Left lobe of liver (tissue), 2 donors: ENCODE measurements around the gene GTF2E1. TPM values are rescaled to one million over a fixed set of nuclear protein-coding genes. Genes with fewer than 3 reads are reported as not detected.
"Not testable (repeated sequence)": the region's sequence is repeated elsewhere in the genome, so short reads cannot be mapped to it uniquely, and the experiment has no call there.

ENCODE experiments used
- ATAC-seq: fragments of 200-7000 bp; cut with Tn5 transposase; one replicate; pipeline ENCODE4 v1.9.1; 2020; ENCODE audit warnings: mild to moderate bottlenecking, moderate library complexity
- DNase-seq: peaks from one replicate; pipeline ENCODE4 v3.0.0-alpha.2; 2020; ENCODE audit warnings: low spot score
- total RNA-seq: library from RNA; stranded (reverse); gene quantifications from one replicate; pipeline ENCODE4 v1.2.1, GENCODE V29; 2021
- donor health status: DM: no; HTN: no; CAD: no; lungs with moderate emphysema.
- donor health status: DM: no; HTN: yes; CAD: no.

GTF2E1 gene
- total RNA-seq, 1 donor from 2014 or later: 7.1 TPM

GRCh38 chr3:120752865-120753264, 10.3 kb downstream of the GTF2E1 start:
- DNase-seq (no peak), ATAC-seq (no peak)

GRCh38 chr3:120753810-120754209, 11.3 kb downstream of the GTF2E1 start:
- ATAC-seq (no peak), DNase-seq (no peak)

GRCh38 chr3:120756061-120756460, 13.5 kb downstream of the GTF2E1 start:
- no peak for ATAC-seq
- no peak for DNase-seq

GRCh38 chr3:120758551-120758950, 16.0 kb downstream of the GTF2E1 start:
- DNase-seq, ATAC-seq: not testable (repeated sequence)

GRCh38 chr3:120762615-120763014, 20.1 kb downstream of the GTF2E1 start:
- no peak for ATAC-seq
- DNase-seq: no peak

- DNase-seq (no peak), ATAC-seq (no peak)
These were observed 21.1 kb downstream of the GTF2E1 start for GRCh38 chr3:120763601-120764000.

GRCh38 chr3:120764206-120764605, 21.7 kb downstream of the GTF2E1 start:
- ATAC-seq (no peak), DNase-seq (no peak)

GRCh38 chr3:120765830-120766493, 23.4 kb downstream of the GTF2E1 start:
- ATAC-seq (peak; percentile 91), DNase-seq (no peak)

GRCh38 chr3:120766576-120766975, 24.0 kb downstream of the GTF2E1 start:
- ATAC-seq (no peak), DNase-seq (no peak)

- ATAC-seq (no peak), DNase-seq (no peak)
These were observed 24.6 kb downstream of the GTF2E1 start for GRCh38 chr3:120767106-120767505.

GRCh38 chr3:120769436-120769835, 26.9 kb downstream of the GTF2E1 start:
- no peak for ATAC-seq
- DNase-seq: no peak

GRCh38 chr3:120770891-120771290, 28.3 kb downstream of the GTF2E1 start:
- no peak for DNase-seq
- no peak for ATAC-seq

- ATAC-seq (no peak), DNase-seq (no peak)
These were observed 29.5 kb downstream of the GTF2E1 start for GRCh38 chr3:120772081-120772480.

GRCh38 chr3:120773932-120774331, 31.4 kb downstream of the GTF2E1 start:
- ATAC-seq: no peak
- DNase-seq: no peak

GRCh38 chr3:120775411-120775810, 32.9 kb downstream of the GTF2E1 start:
- ATAC-seq (no peak), DNase-seq (no peak)

- ATAC-seq: no peak
- no peak for DNase-seq
These were observed 36.2 kb downstream of the GTF2E1 start for GRCh38 chr3:120778776-120779175.

GRCh38 chr3:120780977-120781376, 38.4 kb downstream of the GTF2E1 start:
- ATAC-seq: no peak
- DNase-seq: no peak

- ATAC-seq, DNase-seq: not testable (repeated sequence)
These were observed 43.3 kb downstream of the GTF2E1 start for GRCh38 chr3:120785832-120786231.

- no peak for ATAC-seq
- DNase-seq: no peak
These were observed 48.5 kb downstream of the GTF2E1 start for GRCh38 chr3:120791010-120791409.

GRCh38 chr3:120791913-120792312, 49.4 kb downstream of the GTF2E1 start:
- no peak for ATAC-seq
- no peak for DNase-seq

GRCh38 chr3:120793601-120794000, 51.1 kb downstream of the GTF2E1 start:
- no peak for DNase-seq
- no peak for ATAC-seq

- peak; percentile 99 for ATAC-seq
These were observed 52.6 kb downstream of the GTF2E1 start for GRCh38 chr3:120795017-120795648.

GRCh38 chr3:120795959-120796358, 53.4 kb downstream of the GTF2E1 start:
- ATAC-seq (no peak), DNase-seq (no peak)

More at GRCh38 chr3:120795017-120795648, 52.6 kb downstream of the GTF2E1 start:
- peak; percentile 84 for DNase-seq
